22Rv1 (cell line): ENCODE results near the gene MMADHC.

Source experiments
- H3K27ac ChIP-seq: fragments of 450-650 bp; 2 replicates; pipeline ENCODE4 v1.5.1; 2017
- ZFX ChIP-seq: fragments of 450-650 bp; IDR thresholded peaks from 2 replicates; pipeline ENCODE4 v1.6.1; 2017; ENCODE audit warnings: antibody characterized with exemption, borderline replicate concordance
- TF ChIP-seq, protein P1 (sequence below): fragments of 450-650 bp; IDR thresholded peaks from 2 replicates; pipeline ENCODE4 v1.5.1; 2017; ENCODE audit warnings: mild to moderate bottlenecking

The MMADHC gene

GRCh38 chr2:149534674-149535073, 52.9 kb downstream of the MMADHC start:
- no peak for TF ChIP-seq ZFX
- TF ChIP-seq, protein P1, sequence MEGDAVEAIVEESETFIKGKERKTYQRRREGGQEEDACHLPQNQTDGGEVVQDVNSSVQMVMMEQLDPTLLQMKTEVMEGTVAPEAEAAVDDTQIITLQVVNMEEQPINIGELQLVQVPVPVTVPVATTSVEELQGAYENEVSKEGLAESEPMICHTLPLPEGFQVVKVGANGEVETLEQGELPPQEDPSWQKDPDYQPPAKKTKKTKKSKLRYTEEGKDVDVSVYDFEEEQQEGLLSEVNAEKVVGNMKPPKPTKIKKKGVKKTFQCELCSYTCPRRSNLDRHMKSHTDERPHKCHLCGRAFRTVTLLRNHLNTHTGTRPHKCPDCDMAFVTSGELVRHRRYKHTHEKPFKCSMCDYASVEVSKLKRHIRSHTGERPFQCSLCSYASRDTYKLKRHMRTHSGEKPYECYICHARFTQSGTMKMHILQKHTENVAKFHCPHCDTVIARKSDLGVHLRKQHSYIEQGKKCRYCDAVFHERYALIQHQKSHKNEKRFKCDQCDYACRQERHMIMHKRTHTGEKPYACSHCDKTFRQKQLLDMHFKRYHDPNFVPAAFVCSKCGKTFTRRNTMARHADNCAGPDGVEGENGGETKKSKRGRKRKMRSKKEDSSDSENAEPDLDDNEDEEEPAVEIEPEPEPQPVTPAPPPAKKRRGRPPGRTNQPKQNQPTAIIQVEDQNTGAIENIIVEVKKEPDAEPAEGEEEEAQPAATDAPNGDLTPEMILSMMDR = no peak
- H3K27ac ChIP-seq = no peak overlapping the region

GRCh38 chr2:149528983-149529382, 58.6 kb downstream of the MMADHC start:
- H3K27ac ChIP-seq = no peak overlapping the region
- TF ChIP-seq ZFX = no peak
- TF ChIP-seq, protein P1 = no peak

- TF ChIP-seq, protein P1 = no peak
- TF ChIP-seq ZFX = no peak
Measured at GRCh38 chr2:149527998-149528755, 59.4 kb downstream of the MMADHC start.

GRCh38 chr2:149526689-149527088, 60.9 kb downstream of the MMADHC start:
- H3K27ac ChIP-seq = no peak overlapping the region
- no peak for TF ChIP-seq ZFX
- TF ChIP-seq, protein P1 = no peak

More at GRCh38 chr2:149527998-149528755, 59.4 kb downstream of the MMADHC start:
- H3K27ac ChIP-seq = no peak overlapping the region

DNA sequence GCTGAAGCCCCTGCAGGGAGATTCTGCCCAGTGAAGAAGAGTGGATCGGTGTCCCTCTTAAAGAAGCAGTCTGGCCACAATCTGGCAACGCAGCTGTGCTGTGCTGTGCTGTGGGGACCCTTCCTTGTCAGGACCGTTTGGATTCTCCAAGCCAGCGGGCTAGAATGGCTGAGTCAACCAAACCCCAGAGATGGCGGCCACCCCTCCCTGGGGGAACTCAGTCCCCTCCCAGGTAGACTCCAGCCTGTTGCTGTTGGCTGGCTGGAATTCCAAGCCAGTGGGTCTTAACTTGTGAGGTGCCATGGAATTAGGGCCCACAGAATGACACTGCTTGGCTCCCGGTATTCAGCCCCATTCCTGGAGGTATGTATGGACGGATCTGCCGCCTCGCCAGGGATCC, 62.3 kb downstream of the MMADHC start:
- H3K27ac ChIP-seq = no peak overlapping the region
- TF ChIP-seq ZFX = no peak
- TF ChIP-seq, protein P1 = no peak
